Measurements from ENCODE around the gene NQO2. TPM values are rescaled to one million over a fixed set of nuclear protein-coding genes. Genes with fewer than 3 reads are reported as not detected.

Gene NQO2
- total RNA-seq, 2 donors from 2014 or later, result 50.8 to 199 TPM

GRCh38 chr6:3068329-3069214 is 68.9 kb downstream of the NQO2 start, which contains the start of gene RIPK1:
Gene RIPK1, plus strand, starts transcription at chr6:3068494. Its CDS starts 8,330 bp downstream, at chr6:3076824.
- Histone ChIP-seq H3K9me3 (ENCODE audit: control insufficient read depth, low read length) (peaks cover 9% of the 10 kb centered on the region), H3K27me3 (ENCODE audit: control insufficient read depth, insufficient read depth, low read length, poor library complexity, severe bottlenecking) (no peaks in the 10 kb centered on the region), H3K36me3 (ENCODE audit: control insufficient read depth, insufficient read depth, low read length) (peaks cover 5% of the 10 kb centered on the region), H3K4me1 (ENCODE audit: control insufficient read depth, insufficient read depth, low read length) (no peaks in the 10 kb centered on the region), H3K27ac (ENCODE audit: low read depth, low read length) (peak within 1 kb of the TSS; percentile 86), H3K9ac (ENCODE audit: extremely low read depth, low read length, poor library complexity, severe bottlenecking) (peak within 1 kb of the TSS; percentile 69), H3K4me3 (ENCODE audit: low read length) (peak within 1 kb of the TSS; percentile 96)
- peaks cover 34% of the 10 kb centered on the region for H3K9me3 Mint-ChIP-seq
- DNase-seq, result peak; percentile 94
- peak; percentile 51 for TF ChIP-seq CTCF (conservative IDR thresholded peaks at IDR 0.05)
- peak within 1 kb of the TSS; percentile 82 for H3K4me3 Mint-ChIP-seq
- peaks cover 23% of the 10 kb centered on the region for H3K36me3 Mint-ChIP-seq (ENCODE audit: low read depth)
- whole genome bisulfite sequencing, 2 experiments (ENCODE audit: insufficient coverage in 1 of 2, insufficient read length in 1 of 2), result 0 to 1% methylated on average over 26 to 112 of the region's 112 CpGs
- peaks cover 10% of the 10 kb centered on the region for H3K4me1 Mint-ChIP-seq
- H3K27me3 Mint-ChIP-seq (ENCODE audit: insufficient read depth), result peaks cover 26% of the 10 kb centered on the region
- peak within 1 kb of the TSS; percentile 93 for H3K27ac Mint-ChIP-seq

Other genes with a start within 250 kb of the NQO2 start
- under 1 TPM; 0.18 to 0.20 TPM for gene MYLK4, start 249.0 kb upstream of the NQO2 start, total RNA-seq
- gene WRNIP1, start 234.5 kb upstream of the NQO2 start, total RNA-seq, result 10 to 100 TPM; 30.8 to 33.2 TPM
- 10 to 100 TPM; 30.6 to 38.5 TPM for gene SERPINB1, start 158.0 kb upstream of the NQO2 start, total RNA-seq
- gene SERPINB9, start 96.6 kb upstream of the NQO2 start, total RNA-seq, result 100 to 1,000 TPM; 192 to 390 TPM
- 100 to 1,000 TPM; 128 to 150 TPM for gene SERPINB6, start 28.3 kb upstream of the NQO2 start, total RNA-seq
- gene RIPK1, start 68.6 kb downstream of the NQO2 start, total RNA-seq, result 10 to 100 TPM; 10.2 to 18.7 TPM
- 10 to 100 TPM; 42.8 to 42.9 TPM for gene BPHL, start 118.8 kb downstream of the NQO2 start, total RNA-seq
- 100 to 1,000 TPM; 262 to 297 TPM for gene TUBB2A, start 157.7 kb downstream of the NQO2 start, total RNA-seq
- 100 to 1,000 TPM; 253 to 304 TPM for gene TUBB2B, start 227.8 kb downstream of the NQO2 start, total RNA-seq

All from endodermal cell (in vitro differentiated cells).